Activated naive CD4-positive, alpha-beta T cell treated with anti-CD3 and anti-CD28 coated beads for 36 hours (primary cell): ENCODE measurements around the gene DZIP1. TPM values are rescaled to one million over a fixed set of nuclear protein-coding genes. Genes with fewer than 3 reads are reported as not detected.
"Not testable (repeated sequence)": the region's sequence is repeated elsewhere in the genome, so short reads cannot be mapped to it uniquely, and the experiment has no call there.

Source experiments
- CTCF ChIA-PET: fragments of 350-600 bp; sonication (Branson Sonifier 250); formaldehyde crosslinking; loops from one replicate; lab custom pipeline; 2021; ENCODE audit warnings: antibody characterized with exemption; lab: Charles Lee
- DNase-seq: peaks from one replicate; pipeline ENCODE4 v3.0.0-alpha.2; 2020
- H3K27ac Mint-ChIP-seq: one replicate; pipeline ENCODE4 v1.8.0; 2021; ENCODE audit warnings: mild to moderate bottlenecking, mixed read lengths
- H3K27me3 Mint-ChIP-seq: one replicate; pipeline ENCODE4 v1.8.0; 2021; ENCODE audit warnings: low read depth, mixed read lengths
- H3K36me3 Mint-ChIP-seq: one replicate; pipeline ENCODE4 v1.8.0; 2021; ENCODE audit warnings: low read depth, mixed read lengths
- H3K4me1 Mint-ChIP-seq: one replicate; pipeline ENCODE4 v1.8.0; 2021; ENCODE audit warnings: low read depth, mixed read lengths
- H3K4me3 Mint-ChIP-seq: one replicate; pipeline ENCODE4 v1.8.0; 2021; ENCODE audit warnings: mild to moderate bottlenecking, moderate library complexity, mixed read lengths
- H3K9me3 Mint-ChIP-seq: one replicate; pipeline ENCODE4 v1.8.0; 2021; ENCODE audit warnings: mixed read lengths
- intact Hi-C: fragments of 100-400 bp; cut with micrococcal nuclease; formaldehyde crosslinking; loops from one replicate; pipeline ENCODE4 v1.15.1; 2023
- total RNA-seq, 2 experiments: library from RNA; stranded (reverse); gene quantifications; one replicate each; pipeline ENCODE4 v1.2.3, GENCODE V29; 2021

The DZIP1 gene
- total RNA-seq, 2 experiments from 2014 or later: 0.15 to 0.41 TPM

GRCh38 chr13:95593462-95593861 is 51.0 kb downstream of the DZIP1 start:
- no peaks in the 10 kb centered on the region for H3K4me1 Mint-ChIP-seq
- no peaks in the 10 kb centered on the region for H3K9me3 Mint-ChIP-seq
- intact Hi-C loops: no loop called here
- H3K27me3 Mint-ChIP-seq: peaks cover 17% of the 10 kb centered on the region
- H3K27ac Mint-ChIP-seq: no peak overlapping the region
- no peaks in the 10 kb centered on the region for H3K36me3 Mint-ChIP-seq
- CTCF ChIA-PET: no interaction called here
- DNase-seq: no peak
- no peak overlapping the region for H3K4me3 Mint-ChIP-seq

- Mint-ChIP-seq H3K27me3 (peaks cover 16% of the 10 kb centered on the region), H3K9me3 (no peaks in the 10 kb centered on the region), H3K4me1 (no peaks in the 10 kb centered on the region), H3K36me3 (no peaks in the 10 kb centered on the region), H3K27ac (no peak overlapping the region), H3K4me3 (no peak overlapping the region)
- CTCF ChIA-PET: no interaction called here
- intact Hi-C loops: no loop called here
- no peak for DNase-seq
Measured at GRCh38 chr13:95588721-95589120, 55.8 kb downstream of the DZIP1 start.

- no peak overlapping the region for H3K4me3 Mint-ChIP-seq
- H3K27ac Mint-ChIP-seq: no peak overlapping the region
- CTCF ChIA-PET: no interaction called here
- H3K9me3 Mint-ChIP-seq: no peaks in the 10 kb centered on the region
- no peaks in the 10 kb centered on the region for H3K36me3 Mint-ChIP-seq
- no peaks in the 10 kb centered on the region for H3K4me1 Mint-ChIP-seq
- intact Hi-C loops: no loop called here
- H3K27me3 Mint-ChIP-seq: peaks cover 16% of the 10 kb centered on the region
- DNase-seq: no peak
Measured at GRCh38 chr13:95588134-95588533, 56.4 kb downstream of the DZIP1 start.

GRCh38 chr13:95585867-95586266 is 58.6 kb downstream of the DZIP1 start:
- Mint-ChIP-seq H3K27me3 (peaks cover 11% of the 10 kb centered on the region), H3K9me3 (no peaks in the 10 kb centered on the region), H3K4me3 (no peak overlapping the region), H3K27ac (no peak overlapping the region), H3K4me1 (no peaks in the 10 kb centered on the region), H3K36me3 (no peaks in the 10 kb centered on the region)
- CTCF ChIA-PET: no interaction called here
- intact Hi-C loops: no loop called here
- no peak for DNase-seq

- CTCF ChIA-PET: no interaction called here
- Mint-ChIP-seq H3K27ac (no peak overlapping the region), H3K9me3 (no peaks in the 10 kb centered on the region), H3K36me3 (no peaks in the 10 kb centered on the region), H3K4me1 (peaks cover 5% of the 10 kb centered on the region), H3K4me3 (no peak overlapping the region), H3K27me3 (peaks cover 3% of the 10 kb centered on the region)
- no peak for DNase-seq
- intact Hi-C loops: loop anchor here (1.0 kb wide), 1 partner anchor 98 kb away; the partner anchor contains the start of gene DNAJC3
Measured at GRCh38 chr13:95579303-95579702, 65.2 kb downstream of the DZIP1 start.

GRCh38 chr13:95573221-95573620 is 71.3 kb downstream of the DZIP1 start:
- no peaks in the 10 kb centered on the region for H3K4me1 Mint-ChIP-seq
- H3K4me3 Mint-ChIP-seq: no peak overlapping the region
- intact Hi-C loops: no loop called here
- no peaks in the 10 kb centered on the region for H3K9me3 Mint-ChIP-seq
- DNase-seq: no peak
- no peak overlapping the region for H3K27ac Mint-ChIP-seq
- peaks cover 21% of the 10 kb centered on the region for H3K27me3 Mint-ChIP-seq
- CTCF ChIA-PET: interaction anchor here (1.0 kb wide), 1 partner anchor 10 kb away, joined by 3 read pairs; no protein-coding TSS in a partner anchor
- no peaks in the 10 kb centered on the region for H3K36me3 Mint-ChIP-seq

- CTCF ChIA-PET: no interaction called here
- Mint-ChIP-seq H3K4me1 (no peaks in the 10 kb centered on the region), H3K27ac (no peak overlapping the region), H3K9me3 (no peaks in the 10 kb centered on the region), H3K4me3 (no peak overlapping the region), H3K27me3 (peaks cover 25% of the 10 kb centered on the region), H3K36me3 (no peaks in the 10 kb centered on the region)
- no peak for DNase-seq
- intact Hi-C loops: no loop called here
Measured at GRCh38 chr13:95571941-95572340, 72.6 kb downstream of the DZIP1 start.

GRCh38 chr13:95570016-95570415 is 74.5 kb downstream of the DZIP1 start:
- Mint-ChIP-seq H3K27ac (no peak overlapping the region), H3K4me1 (no peaks in the 10 kb centered on the region), H3K4me3 (no peak overlapping the region), H3K9me3 (peaks cover 2% of the 10 kb centered on the region), H3K27me3 (peaks cover 31% of the 10 kb centered on the region), H3K36me3 (no peaks in the 10 kb centered on the region)
- DNase-seq: no peak
- CTCF ChIA-PET: no interaction called here
- intact Hi-C loops: no loop called here

- CTCF ChIA-PET: no interaction called here
- no peaks in the 10 kb centered on the region for H3K4me1 Mint-ChIP-seq
- H3K9me3 Mint-ChIP-seq: peaks cover 2% of the 10 kb centered on the region
- DNase-seq: no peak
- peaks cover 26% of the 10 kb centered on the region for H3K27me3 Mint-ChIP-seq
- no peak overlapping the region for H3K4me3 Mint-ChIP-seq
- no peaks in the 10 kb centered on the region for H3K36me3 Mint-ChIP-seq
- no peak overlapping the region for H3K27ac Mint-ChIP-seq
- intact Hi-C loops: no loop called here
Measured at GRCh38 chr13:95568131-95568530, 76.4 kb downstream of the DZIP1 start.

GRCh38 chr13:95565758-95566157 is 78.7 kb downstream of the DZIP1 start:
- H3K36me3 Mint-ChIP-seq, CTCF ChIA-PET, DNase-seq, H3K9me3 Mint-ChIP-seq, H3K4me1 Mint-ChIP-seq, H3K4me3 Mint-ChIP-seq, H3K27ac Mint-ChIP-seq, intact Hi-C loops: not testable (repeated sequence)
- H3K27me3 Mint-ChIP-seq: peaks cover 24% of the 10 kb centered on the region

GRCh38 chr13:95564733-95565291 is 79.7 kb downstream of the DZIP1 start:
- H3K4me1 Mint-ChIP-seq: no peaks in the 10 kb centered on the region
- intact Hi-C loops: no loop called here
- H3K27ac Mint-ChIP-seq: no peak overlapping the region
- H3K36me3 Mint-ChIP-seq: no peaks in the 10 kb centered on the region
- no peak overlapping the region for H3K4me3 Mint-ChIP-seq
- peaks cover 17% of the 10 kb centered on the region for H3K27me3 Mint-ChIP-seq
- CTCF ChIA-PET: interaction anchor here (0.7 kb wide), 1 partner anchor 28 kb away, joined by 4 read pairs; no protein-coding TSS in a partner anchor
- peaks cover 2% of the 10 kb centered on the region for H3K9me3 Mint-ChIP-seq
- DNase-seq: no peak

- CTCF ChIA-PET: interaction anchor here (0.7 kb wide), 1 partner anchor 27 kb away, joined by 4 read pairs; no protein-coding TSS in a partner anchor
- Mint-ChIP-seq H3K27ac (no peak overlapping the region), H3K27me3 (peaks cover 18% of the 10 kb centered on the region), H3K4me1 (no peaks in the 10 kb centered on the region), H3K9me3 (peaks cover 2% of the 10 kb centered on the region), H3K4me3 (no peak overlapping the region), H3K36me3 (no peaks in the 10 kb centered on the region)
- DNase-seq: no peak
- intact Hi-C loops: no loop called here
Measured at GRCh38 chr13:95564091-95564490, 80.4 kb downstream of the DZIP1 start.

- Mint-ChIP-seq H3K9me3 (no peaks in the 10 kb centered on the region), H3K4me3 (no peak overlapping the region), H3K36me3 (no peaks in the 10 kb centered on the region), H3K4me1 (no peaks in the 10 kb centered on the region), H3K27ac (no peak overlapping the region), H3K27me3 (peaks cover 14% of the 10 kb centered on the region)
- no peak for DNase-seq
- CTCF ChIA-PET: no interaction called here
- intact Hi-C loops: no loop called here
Measured at GRCh38 chr13:95560387-95560786, 84.1 kb downstream of the DZIP1 start.
